SK-N-SH (cell line): Measurements from ENCODE around the gene TBC1D17. TPM values are rescaled to one million over a fixed set of nuclear protein-coding genes. Genes with fewer than 3 reads are reported as not detected.

Source experiments
- CTCF ChIA-PET: fragments of 300-600, 350-600 bp; formaldehyde crosslinking; extraction: SDS; loops from one replicate; lab custom pipeline; 2021; lab: Yijun Ruan, JAX
- POLR2A ChIA-PET: fragments of 350-600 bp; sonication (Branson Sonifier 250); formaldehyde crosslinking; extraction: SDS; loops from one replicate; lab custom pipeline; 2020; ENCODE audit warnings: antibody characterized with exemption, inconsistent platforms; lab: Yijun Ruan, JAX
- DNase-seq: peaks from one replicate; pipeline ENCODE4 v3.0.0; 2012
- H2AFZ ChIP-seq: fragments of 200-600 bp; sonication (generic); 2 replicates; pipeline ENCODE4 v1.8.1; 2016; ENCODE audit warnings: antibody characterized with exemption, mild to moderate bottlenecking, low read depth
- H3F3A ChIP-seq: fragments of 200-600 bp; sonication (generic); replicated peaks from 2 replicates; pipeline ENCODE3; 2016; ENCODE audit warnings: antibody characterized with exemption, mild to moderate bottlenecking; ENCODE audit not compliant: insufficient read depth
- H3K27ac ChIP-seq, 2 experiments: fragments of 200-500 bp in 1 of 2; fragments of 200-600 bp in 1 of 2; sonication (Bioruptor generic) in 1 of 2; sonication (generic), shearing (Covaris generic) in 1 of 2; 2 replicates each; pipeline versions ENCODE4 v1.5.1 to v1.6.1; 2014 to 2016; ENCODE audit warnings: low read depth in 2 of 2, inconsistent platforms in 1 of 2, low read length in 1 of 2, mild to moderate bottlenecking in 1 of 2, mixed read lengths in 1 of 2
- H3K27me3 ChIP-seq: fragments of 200-600 bp; sonication (generic), shearing (Covaris generic); 2 replicates; pipeline ENCODE4 v1.6.1; 2016; ENCODE audit warnings: mixed run types; ENCODE audit not compliant: insufficient read depth
- H3K36me3 ChIP-seq, 2 experiments: fragments of 200-500 bp in 1 of 2; fragments of 200-600 bp in 1 of 2; sonication (Bioruptor generic) in 1 of 2; sonication (generic) in 1 of 2; replicated peaks in 1 of 2; 2 replicates each; pipeline versions ENCODE3 to v1.5.1; 2014 to 2016; ENCODE audit warnings: low read length in 1 of 2, mild to moderate bottlenecking in 1 of 2; ENCODE audit not compliant: insufficient read depth in 2 of 2, control insufficient read depth in 1 of 2
- H3K4me1 ChIP-seq, 2 experiments: fragments of 200-500 bp in 1 of 2; fragments of 200-600 bp in 1 of 2; sonication (Bioruptor generic) in 1 of 2; sonication (generic), shearing (Covaris generic) in 1 of 2; 2 replicates each; pipeline versions ENCODE4 v1.5.1 to v1.6.1; 2014 to 2016; ENCODE audit warnings: low read depth in 1 of 2, low read length in 1 of 2, mixed run types in 1 of 2; ENCODE audit not compliant: insufficient read depth in 2 of 2, control insufficient read depth in 1 of 2
- H3K4me2 ChIP-seq: fragments of 200-600 bp; sonication (generic), shearing (Covaris generic); 2 replicates; pipeline ENCODE4 v1.6.1; 2017; ENCODE audit warnings: mixed run types
- H3K4me3 ChIP-seq, 2 experiments: fragments of 200-500 bp in 1 of 2; fragments of 200-600 bp in 1 of 2; sonication (Bioruptor generic) in 1 of 2; sonication (generic), shearing (Covaris generic) in 1 of 2; 2 replicates each; pipeline versions ENCODE4 v1.5.1 to v1.8.1; 2014 to 2016; ENCODE audit warnings: low read depth in 2 of 2, inconsistent platforms in 1 of 2, low read length in 1 of 2, mild to moderate bottlenecking in 1 of 2, mixed read lengths in 1 of 2, moderate library complexity in 1 of 2
- H3K79me2 ChIP-seq: fragments of 200-600 bp; sonication (generic); 2 replicates; pipeline ENCODE4 v1.8.1; 2017; ENCODE audit warnings: mild to moderate bottlenecking; ENCODE audit not compliant: insufficient read depth
- H3K9ac ChIP-seq: fragments of 200-600 bp; sonication (generic); 2 replicates; pipeline ENCODE4 v1.6.1; 2017; ENCODE audit warnings: mixed run types
- H3K9me2 ChIP-seq: fragments of 200-600 bp; sonication (generic); 2 replicates; pipeline ENCODE4 v1.6.1; 2017; ENCODE audit warnings: mixed run types
- H3K9me3 ChIP-seq: fragments of 200-600 bp; sonication (generic); 2 replicates; pipeline ENCODE4 v1.6.1; 2017; ENCODE audit warnings: mixed run types, mild to moderate bottlenecking, moderate library complexity
- H4K20me1 ChIP-seq: fragments of 200-600 bp; sonication (generic); 2 replicates; pipeline ENCODE4 v1.6.1; 2017; ENCODE audit warnings: mild to moderate bottlenecking, mixed run types; ENCODE audit not compliant: insufficient read depth
- EZH2phosphoT487 ChIP-seq: fragments of 200-600 bp; sonication (generic); IDR thresholded peaks from 2 replicates; pipeline ENCODE4 v1.6.1; 2017; ENCODE audit warnings: low read depth, mixed run types, mild to moderate bottlenecking, antibody characterized with exemption, moderate library complexity, borderline replicate concordance
- GABPA ChIP-seq: IDR thresholded peaks from 2 replicates; pipeline ENCODE4 v1.4.0; 2012; ENCODE audit warnings: low read depth, mild to moderate bottlenecking
- GATA2 ChIP-seq: sonication (generic); formaldehyde crosslinking; IDR thresholded peaks from 2 replicates; pipeline ENCODE4 v1.5.0; 2020; ENCODE audit warnings: mild to moderate bottlenecking, missing genetic modification reagents
- JUND ChIP-seq: IDR thresholded peaks from 2 replicates; pipeline ENCODE4 v1.4.0; 2012
- MEF2A ChIP-seq: IDR thresholded peaks from 2 replicates; pipeline ENCODE4 v1.4.0; 2012; ENCODE audit warnings: low read depth, borderline replicate concordance
- MXI1 ChIP-seq: IDR thresholded peaks from 2 replicates; pipeline ENCODE4 v1.6.1; 2012; ENCODE audit warnings: mild to moderate bottlenecking, low read depth, low read length, improper control_type of control experiment
- NFIC ChIP-seq: IDR thresholded peaks from 2 replicates; pipeline ENCODE4 v1.4.0; 2012; ENCODE audit warnings: borderline replicate concordance
- PBX3 ChIP-seq: IDR thresholded peaks from 2 replicates; pipeline ENCODE4; 2012
- RCOR1 ChIP-seq: fragments of 150-350 bp; IDR thresholded peaks from 2 replicates; pipeline ENCODE4 v1.6.1; 2017; ENCODE audit warnings: antibody characterized with exemption, low read length
- SIN3A ChIP-seq: IDR thresholded peaks from 2 replicates; pipeline ENCODE4 v1.6.1; 2012; ENCODE audit warnings: low read depth, mild to moderate bottlenecking, low read length, moderate library complexity, borderline replicate concordance
- TAF1 ChIP-seq: IDR thresholded peaks from 2 replicates; pipeline ENCODE4 v1.6.1; 2012; ENCODE audit warnings: low read depth, mild to moderate bottlenecking, low read length, moderate library complexity, borderline replicate concordance
- WGBS: methylation state at CpG from one replicate; pipeline ENCODE4 v1.1.6; 2017; ENCODE audit warnings: low lambda C conversion rate; 5-methylcytosine and 5-hydroxymethylcytosine counted together
- polyA plus RNA-seq, 3 experiments: library from polyadenylated mRNA; depleted of rRNA; stranded (reverse); fragments of >200 nt; gene quantifications; 2 replicates each; pipeline ENCODE4 v1.2.3, GENCODE V29; 2012
- TF ChIP-seq, protein P1 (sequence below): fragments of 150-350 bp; IDR thresholded peaks from 2 replicates; pipeline ENCODE4 v1.6.1; 2016; ENCODE audit warnings: mild to moderate bottlenecking, low read depth, low read length
- TF ChIP-seq, protein P2 (sequence below): IDR thresholded peaks from 2 replicates; pipeline ENCODE4 v1.4.0; 2012; ENCODE audit warnings: low read depth

Gene TBC1D17
- polyA plus RNA-seq, 1 of the 3 experiments (the other 2 are of a cell fraction): 28.3 TPM

DNA sequence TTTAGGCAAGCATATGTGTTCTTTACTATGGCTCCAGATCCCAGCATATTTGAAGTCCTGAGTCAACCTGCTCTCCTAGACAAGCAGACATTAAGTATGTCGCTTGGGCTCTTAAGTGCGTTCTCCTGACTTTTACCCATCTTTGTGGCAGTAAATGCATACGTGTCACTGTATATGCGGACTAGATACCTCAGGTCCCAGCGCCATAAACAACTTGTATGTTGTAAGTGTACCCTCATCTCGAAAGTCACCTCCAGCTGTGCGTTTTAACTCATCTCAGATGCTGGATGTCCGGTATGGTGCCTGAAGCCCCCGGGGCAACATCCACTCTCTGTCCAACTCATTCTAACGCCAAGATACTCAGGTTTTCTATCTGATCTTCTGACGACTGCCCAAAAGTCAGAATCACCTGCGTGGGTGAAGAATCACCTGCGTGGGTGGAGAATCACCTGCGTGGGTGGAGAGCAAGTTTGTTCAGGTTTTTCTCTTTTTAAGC, 24.8 kb upstream of the TBC1D17 start (continued):
- TF ChIP-seq, protein P1, sequence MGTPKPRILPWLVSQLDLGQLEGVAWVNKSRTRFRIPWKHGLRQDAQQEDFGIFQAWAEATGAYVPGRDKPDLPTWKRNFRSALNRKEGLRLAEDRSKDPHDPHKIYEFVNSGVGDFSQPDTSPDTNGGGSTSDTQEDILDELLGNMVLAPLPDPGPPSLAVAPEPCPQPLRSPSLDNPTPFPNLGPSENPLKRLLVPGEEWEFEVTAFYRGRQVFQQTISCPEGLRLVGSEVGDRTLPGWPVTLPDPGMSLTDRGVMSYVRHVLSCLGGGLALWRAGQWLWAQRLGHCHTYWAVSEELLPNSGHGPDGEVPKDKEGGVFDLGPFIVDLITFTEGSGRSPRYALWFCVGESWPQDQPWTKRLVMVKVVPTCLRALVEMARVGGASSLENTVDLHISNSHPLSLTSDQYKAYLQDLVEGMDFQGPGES: no peak
- TF ChIP-seq TAF1 (no peak), MEF2A (no peak), GABPA (no peak)
- TF ChIP-seq, protein P2, sequence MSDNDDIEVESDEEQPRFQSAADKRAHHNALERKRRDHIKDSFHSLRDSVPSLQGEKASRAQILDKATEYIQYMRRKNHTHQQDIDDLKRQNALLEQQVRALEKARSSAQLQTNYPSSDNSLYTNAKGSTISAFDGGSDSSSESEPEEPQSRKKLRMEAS: no peak
- TF ChIP-seq, all 33 proteins: peak for 0

DNA sequence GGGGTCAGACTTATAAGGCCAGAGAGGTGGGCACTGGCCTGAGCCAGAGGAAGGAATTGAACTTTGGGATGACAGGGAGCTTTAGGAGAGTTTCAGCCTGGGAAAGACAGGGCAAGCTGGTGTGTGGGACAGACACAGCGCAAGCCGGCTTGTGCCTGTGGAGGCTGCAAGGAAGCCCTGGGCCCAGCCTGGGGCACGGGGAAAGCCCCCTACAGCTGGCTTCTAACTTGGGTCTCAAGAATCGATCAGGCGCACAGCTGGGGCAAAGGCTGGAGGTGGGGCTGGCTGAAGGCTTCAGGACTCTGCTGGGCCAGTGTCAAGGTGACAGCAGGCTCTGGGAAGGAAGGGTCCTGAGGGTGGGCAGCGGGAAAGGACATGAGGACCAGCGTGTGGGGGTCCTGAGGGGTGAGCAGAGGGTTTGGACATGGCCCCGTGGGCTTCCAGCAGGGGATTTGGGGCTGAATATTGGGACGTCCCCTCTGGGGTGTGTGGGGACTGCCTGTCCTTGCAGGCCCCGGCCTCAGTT, 23.6 kb upstream of the TBC1D17 start:
- H3F3A ChIP-seq: peaks cover 55% of the 10 kb centered on the region
- H3K79me2 ChIP-seq: peaks cover 51% of the 10 kb centered on the region
- H2AFZ ChIP-seq: no peak overlapping the region
- TF ChIP-seq JUND (no peak), NFIC (no peak), RCOR1 (no peak), MXI1 (no peak), EZH2phosphoT487 (no peak)
- TF ChIP-seq, protein P2: no peak
- H3K36me3 ChIP-seq: peaks cover 12 to 29% of the 10 kb centered on the region in 2 experiments
- ChIA-PET POLR2A (interaction anchor here (1.3 kb wide), 1 partner anchor 11 kb away, joined by 3 read pairs; no protein-coding TSS in a partner anchor), CTCF (interaction anchor here (0.6 to 4.2 kb wide), 3 partner anchors 10 to 50 kb away, joined by 4 to 20 read pairs (median 4); no protein-coding TSS in a partner anchor)
- no peaks in the 10 kb centered on the region for H3K27me3 ChIP-seq
- peaks cover 11 to 32% of the 10 kb centered on the region in 2 experiments; a peak in 3 of 4 replicates for H3K4me1 ChIP-seq
- no peak overlapping the region for H3K4me3 ChIP-seq
- H3K9ac ChIP-seq: no peak overlapping the region
- no peak for DNase-seq
- peak overlapping the region; percentile 90 for H3K4me2 ChIP-seq
- no peaks in the 10 kb centered on the region for H3K9me2 ChIP-seq
- H4K20me1 ChIP-seq: peaks cover 63% of the 10 kb centered on the region
- peak overlapping the region in 1 of 2 experiments; percentile 31; a peak in 1 of 4 replicates for H3K27ac ChIP-seq
- no peaks in the 10 kb centered on the region for H3K9me3 ChIP-seq
- WGBS: 97% methylated on average over 6 of the region's 10 CpGs

GRCh38 chr19:49854378-49855263, 22.9 kb upstream of the TBC1D17 start:
- H3K27me3 ChIP-seq: no peaks in the 10 kb centered on the region
- DNase-seq: no peak
- H3K4me3 ChIP-seq: no peak overlapping the region
- peaks cover 13 to 30% of the 10 kb centered on the region in 2 experiments; a peak in 3 of 4 replicates for H3K4me1 ChIP-seq
- no peaks in the 10 kb centered on the region for H3K9me3 ChIP-seq
- TF ChIP-seq PBX3: peak; percentile 4; the same call in 1 of the 2 replicates
- TF ChIP-seq GATA2 (CRISPR knock-in tag): no peak
- TF ChIP-seq SIN3A: 0 out of 2 replicates have a peak, but pooled peaks have one; percentile 4
- H4K20me1 ChIP-seq: peaks cover 67% of the 10 kb centered on the region
- peaks cover 44% of the 10 kb centered on the region for H3K79me2 ChIP-seq
- H3K9me2 ChIP-seq: no peaks in the 10 kb centered on the region
- WGBS: 87% methylated on average over 8 of the region's 39 CpGs
- no peak overlapping the region for H2AFZ ChIP-seq
- H3K9ac ChIP-seq: no peak overlapping the region
- no peak overlapping the region for H3K4me2 ChIP-seq
- peaks cover 12 to 30% of the 10 kb centered on the region in 2 experiments for H3K36me3 ChIP-seq
- peaks cover 59% of the 10 kb centered on the region for H3F3A ChIP-seq
- no peak overlapping the region; a peak in 1 of 4 replicates for H3K27ac ChIP-seq
- ChIA-PET POLR2A (interaction anchor here (1.3 kb wide), 1 partner anchor 11 kb away, joined by 3 read pairs; no protein-coding TSS in a partner anchor), CTCF (interaction anchor here (0.6 to 4.2 kb wide), 3 partner anchors 9 to 51 kb away, joined by 4 to 20 read pairs (median 4); no protein-coding TSS in a partner anchor)
